HG03175 (cell line): Measurements from ENCODE around the gene TBX5.
"Not testable (repeated sequence)": the region's sequence is repeated elsewhere in the genome, so short reads cannot be mapped to it uniquely, and the experiment has no call there.

Source experiments
- ATAC-seq: cut with Tn5 transposase; IDR thresholded peaks from one replicate; pipeline ENCODE4 v1.9.1; 2021; ENCODE audit warnings: mild to moderate bottlenecking, moderate library complexity; ENCODE audit not compliant: unreplicated experiment

The TBX5 gene

GRCh38 chr12:114393569-114393968, 12.4 kb downstream of the TBX5 start:
- no peak for ATAC-seq

DNA sequence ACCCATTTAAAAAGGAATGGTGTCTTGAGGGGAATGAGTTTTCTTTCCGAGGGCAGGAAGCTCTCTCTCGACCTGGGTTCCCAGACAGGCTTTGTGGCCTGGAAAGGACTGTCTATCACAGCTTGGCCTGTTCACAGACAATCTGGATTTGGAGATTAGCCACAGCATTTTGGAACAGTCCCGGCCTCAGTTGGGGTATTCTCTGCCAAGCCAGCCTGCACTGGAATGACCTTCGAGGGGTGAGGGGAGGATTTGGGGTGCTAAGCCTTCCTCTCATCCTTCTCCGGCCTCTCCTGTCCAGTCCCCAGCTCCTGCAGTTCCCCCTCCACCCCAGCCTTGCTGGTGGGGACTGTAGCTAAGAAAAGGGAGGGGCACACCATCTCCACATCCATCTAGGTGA, 13.0 kb downstream of the TBX5 start:
- ATAC-seq, result no peak

- no peak for ATAC-seq
These were observed 14.9 kb downstream of the TBX5 start for GRCh38 chr12:114391088-114391487.

DNA sequence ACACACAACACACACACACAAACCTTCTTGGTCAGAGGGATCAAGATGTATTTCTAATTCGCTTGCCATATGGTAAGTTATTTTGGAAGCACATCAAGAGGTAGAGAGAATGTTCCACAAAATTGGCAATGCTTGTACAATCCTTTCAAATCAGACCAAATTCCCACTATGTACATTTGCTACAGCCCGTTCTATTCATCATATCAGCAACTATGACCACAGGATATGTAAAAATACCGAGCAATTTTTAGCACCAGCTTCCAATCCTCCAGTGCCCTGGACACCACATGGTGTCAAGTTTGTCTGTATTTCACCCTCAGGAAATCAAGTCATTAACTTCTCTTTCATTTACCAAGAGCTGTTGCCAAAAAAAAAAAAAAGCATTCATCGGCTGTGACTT, 21.2 kb downstream of the TBX5 start:
- no peak for ATAC-seq

DNA sequence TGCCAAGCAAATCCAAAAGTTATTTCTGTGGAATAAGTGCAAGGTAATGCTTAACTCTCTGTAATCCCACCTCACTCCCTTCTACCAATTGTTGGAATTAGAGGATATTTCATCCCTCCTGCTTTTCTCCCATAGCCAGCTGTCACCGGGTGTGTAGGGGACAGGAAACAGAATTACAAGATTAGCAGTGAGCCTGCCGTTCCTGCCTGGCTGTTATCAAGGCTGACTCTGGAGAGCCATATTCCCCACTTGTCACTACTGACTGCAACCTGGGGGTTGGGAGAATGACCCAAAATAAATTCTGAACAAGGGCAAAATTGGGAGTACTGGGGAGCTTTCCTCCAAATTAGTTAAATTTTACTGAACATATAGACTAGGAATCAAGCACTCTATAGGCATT, 24.8 kb downstream of the TBX5 start:
- no peak for ATAC-seq

GRCh38 chr12:114371733-114372132, 34.2 kb downstream of the TBX5 start:
- no peak for ATAC-seq

DNA sequence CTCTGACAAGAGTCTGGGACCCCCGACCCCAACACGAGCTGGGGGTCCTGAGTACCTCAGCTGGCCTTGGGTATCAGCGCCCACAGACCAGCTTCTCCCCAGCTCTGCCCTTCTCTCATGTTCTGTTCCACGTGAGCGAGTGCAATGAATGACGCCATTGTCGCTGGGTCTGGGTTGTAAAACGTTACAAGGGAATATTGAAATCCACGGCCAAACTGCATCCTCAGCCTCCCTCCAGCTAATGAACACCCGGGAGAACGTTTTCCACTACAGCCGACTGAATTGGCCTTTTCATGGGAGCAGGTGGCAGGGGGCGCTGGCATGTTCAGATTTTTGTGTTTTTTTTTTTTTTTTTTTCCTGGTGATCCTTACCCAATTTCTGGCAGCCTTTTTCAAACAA, 34.7 kb downstream of the TBX5 start:
- no peak for ATAC-seq

DNA sequence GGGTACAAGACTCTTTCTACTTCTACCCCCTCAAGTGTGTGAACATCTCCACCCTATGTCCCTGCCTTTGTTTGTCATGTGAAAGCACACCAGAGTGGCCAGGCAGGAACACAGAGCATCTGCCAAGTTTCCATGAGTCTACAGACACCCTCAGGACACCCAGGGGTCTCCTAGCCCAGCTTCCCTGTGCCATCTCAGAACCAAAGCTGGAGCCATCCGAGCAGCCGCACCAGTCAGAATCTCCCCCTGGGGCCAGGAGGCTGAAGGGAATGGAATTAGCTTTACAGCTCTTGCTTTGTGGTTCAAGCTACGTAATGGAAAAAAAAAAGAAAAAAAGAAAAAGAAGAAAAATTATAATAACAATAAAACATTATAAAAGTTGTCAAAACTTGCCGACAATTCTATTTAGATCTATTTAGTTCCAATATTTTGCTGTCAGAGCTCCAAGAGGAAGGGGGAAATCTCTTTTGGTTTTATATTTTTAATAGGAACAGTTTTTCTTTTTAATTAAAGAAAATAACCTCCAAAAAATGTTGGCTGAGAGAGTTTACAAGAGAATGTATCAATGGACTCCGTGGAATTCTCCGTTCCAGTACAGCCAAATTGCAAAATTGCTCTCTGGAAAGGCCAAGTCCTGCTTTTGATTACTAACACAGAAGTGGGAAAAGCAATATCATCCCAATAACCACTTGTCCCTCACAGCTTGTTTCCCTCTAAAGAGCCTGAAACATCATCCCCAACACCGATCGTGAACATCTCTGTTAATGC, 37.1 kb downstream of the TBX5 start:
- no peak for ATAC-seq

- no peak for ATAC-seq
These were observed 44.0 kb downstream of the TBX5 start for GRCh38 chr12:114361992-114362391.

DNA sequence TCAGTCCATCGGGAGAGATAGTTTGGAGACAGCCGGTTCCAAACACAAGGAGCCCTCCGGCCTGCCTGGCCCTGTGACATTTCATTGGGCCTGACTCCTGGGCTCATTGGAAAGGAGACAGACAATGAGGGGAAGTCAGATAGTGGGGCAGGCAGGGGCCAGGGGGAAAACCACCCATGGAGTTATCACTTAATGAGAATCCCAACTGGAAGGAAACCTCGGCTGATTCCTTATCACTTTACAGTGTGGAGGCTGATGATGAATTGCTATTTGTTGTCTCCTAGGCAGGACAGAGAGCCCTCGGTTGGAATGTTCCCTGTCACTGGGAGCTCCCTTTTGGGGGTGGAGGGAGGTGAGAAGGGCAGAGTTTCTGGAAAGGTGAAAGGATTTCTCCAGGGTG, 44.4 kb downstream of the TBX5 start:
- ATAC-seq, result no peak

GRCh38 chr12:114360485-114360884, 45.5 kb downstream of the TBX5 start:
- ATAC-seq, result no peak

DNA sequence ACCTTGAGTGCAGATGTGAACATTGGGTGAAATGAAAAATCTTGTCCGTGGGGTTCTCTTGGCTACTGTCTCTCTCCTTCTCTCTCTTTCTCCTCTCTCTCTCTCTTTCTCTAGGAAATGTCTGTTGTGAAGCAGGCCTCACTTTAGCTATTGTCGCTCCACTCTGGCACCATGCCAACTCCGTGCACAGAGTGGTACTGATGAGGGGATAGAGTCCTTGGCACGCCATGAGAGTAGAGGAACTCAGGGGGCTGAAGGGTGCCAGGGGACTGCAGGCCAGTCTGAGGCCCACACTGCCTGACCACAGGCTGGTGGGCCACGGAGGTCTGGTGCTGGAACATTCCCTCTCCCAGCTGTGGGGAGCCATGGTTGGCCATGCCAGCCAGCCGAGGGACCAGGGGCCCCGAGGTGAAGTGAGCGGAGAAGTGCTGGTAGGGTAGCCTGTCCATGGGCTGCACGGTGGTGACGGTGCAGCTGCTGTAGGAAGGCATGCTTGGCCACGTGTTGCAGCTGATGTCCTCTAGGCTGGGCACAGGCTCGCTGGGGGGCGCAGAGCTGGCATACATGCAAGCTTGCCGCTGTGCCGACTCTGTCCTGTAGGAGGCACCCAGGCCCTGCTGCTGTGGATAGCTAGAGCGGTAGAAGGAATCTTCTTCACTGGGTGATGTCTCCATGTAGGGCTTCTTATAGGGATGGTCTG, 50.4 kb downstream of the TBX5 start:
- ATAC-seq, result no peak

DNA sequence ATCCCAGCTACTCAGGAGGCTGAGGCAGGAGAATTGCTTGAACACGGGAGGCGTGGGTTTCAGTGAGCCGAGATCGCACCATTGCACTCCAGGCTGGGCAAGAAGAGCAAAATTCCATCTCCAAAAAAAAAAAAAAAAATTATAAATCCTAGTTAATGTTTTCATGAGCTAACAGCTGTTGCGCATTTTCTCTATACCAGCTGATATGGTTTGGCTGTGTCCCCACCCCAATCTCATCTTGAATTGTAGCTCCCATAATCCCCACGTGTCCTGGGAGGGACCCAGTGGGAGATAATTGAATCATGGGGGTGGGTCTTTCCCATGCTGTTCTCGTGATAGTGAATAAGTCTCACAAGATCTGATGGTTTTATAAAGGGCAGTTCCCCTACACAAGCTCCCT, 56.7 kb downstream of the TBX5 start:
- ATAC-seq, result not testable (repeated sequence)

- ATAC-seq, result no peak
These were observed 58.1 kb downstream of the TBX5 start for GRCh38 chr12:114347861-114348260.

DNA sequence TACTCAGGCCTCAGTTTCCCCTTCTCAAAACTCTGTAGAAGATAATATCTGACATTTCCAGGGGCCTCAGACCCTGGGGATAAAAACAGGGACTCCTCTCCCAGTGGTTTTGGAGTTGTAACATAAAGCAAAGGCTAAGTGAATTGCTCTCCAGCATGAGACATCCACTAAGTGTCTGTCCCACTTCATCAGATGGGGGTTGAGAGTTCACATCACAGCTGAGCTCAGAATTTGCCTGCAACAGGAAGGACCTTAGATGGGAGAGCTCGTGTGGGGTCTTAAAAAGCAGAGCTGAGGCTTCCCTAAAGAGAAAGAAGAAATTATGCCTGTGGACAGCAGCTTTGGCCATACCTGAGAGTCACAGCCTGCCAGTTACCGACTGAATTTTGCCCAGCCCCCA, 61.1 kb downstream of the TBX5 start:
- no peak for ATAC-seq

GRCh38 chr12:114344303-114344663, 61.7 kb downstream of the TBX5 start:
- no peak for ATAC-seq

GRCh38 chr12:114343585-114344302, 62.2 kb downstream of the TBX5 start:
- ATAC-seq, result no peak

- no peak for ATAC-seq
These were observed 63.3 kb downstream of the TBX5 start for GRCh38 chr12:114342656-114343055.

DNA sequence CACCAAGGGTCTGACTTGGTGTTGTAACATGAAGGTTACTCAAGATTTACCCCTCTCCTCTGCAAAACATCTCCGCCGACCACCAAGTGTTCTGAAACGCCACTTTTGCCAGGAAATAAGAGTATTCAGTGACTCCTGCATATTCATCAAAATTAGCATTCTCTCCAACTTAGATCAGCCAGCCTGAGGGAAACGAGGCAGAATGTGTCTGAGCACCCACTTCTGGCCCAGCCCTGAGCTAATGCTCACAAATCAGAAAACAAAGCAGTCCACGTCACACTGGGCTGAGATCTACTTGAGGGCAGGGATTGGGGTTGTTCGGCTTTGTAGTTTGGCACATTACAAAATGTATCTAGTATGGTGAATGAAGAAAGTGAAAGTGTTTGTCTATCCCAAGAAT, 64.3 kb downstream of the TBX5 start:
- ATAC-seq, result no peak

- no peak for ATAC-seq
These were observed 65.7 kb downstream of the TBX5 start for GRCh38 chr12:114340231-114340630.

GRCh38 chr12:114339626-114340025, 66.3 kb downstream of the TBX5 start:
- ATAC-seq, result no peak

GRCh38 chr12:114335607-114336006, 70.3 kb downstream of the TBX5 start:
- ATAC-seq, result no peak
